HepG2 (cell line): ENCODE results near the gene GLTPD2. TPM values are rescaled to one million over a fixed set of nuclear protein-coding genes. Genes with fewer than 3 reads are reported as not detected.

ENCODE experiments used
- CERS6 ChIP-seq: sonication (generic); formaldehyde crosslinking; IDR thresholded peaks from 2 replicates; pipeline ENCODE4 v1.5.0; 2020; ENCODE audit warnings: missing genetic modification reagents
- FOXM1 ChIP-seq: sonication (generic); formaldehyde crosslinking; IDR thresholded peaks from 2 replicates; pipeline ENCODE4 v1.5.0; 2020; ENCODE audit warnings: missing genetic modification reagents
- HCFC1 ChIP-seq: fragments of 150-350 bp; IDR thresholded peaks from 2 replicates; pipeline ENCODE4 v1.6.1; 2014; ENCODE audit warnings: low read depth, low read length
- HES4 ChIP-seq: sonication (generic); formaldehyde crosslinking; IDR thresholded peaks from 2 replicates; pipeline ENCODE4 v1.9.0; 2021; ENCODE audit warnings: mild to moderate bottlenecking, missing genetic modification reagents, borderline replicate concordance
- NAIF1 ChIP-seq: sonication (generic); formaldehyde crosslinking; IDR thresholded peaks from 2 replicates; pipeline ENCODE4 v1.5.0; 2020; ENCODE audit warnings: mild to moderate bottlenecking, missing genetic modification reagents, borderline replicate concordance
- PHB2 ChIP-seq: fragments of 450-650 bp; IDR thresholded peaks from 2 replicates; pipeline ENCODE4 v1.6.1; 2018; ENCODE audit not compliant: partially characterized antibody
- SATB2 ChIP-seq: sonication (generic); formaldehyde crosslinking; IDR thresholded peaks from 2 replicates; pipeline ENCODE4 v1.5.0; 2020; ENCODE audit warnings: missing genetic modification reagents
- SMAD9 ChIP-seq: sonication (generic); formaldehyde crosslinking; IDR thresholded peaks from 2 replicates; pipeline ENCODE4 v1.5.1; 2020; ENCODE audit warnings: mild to moderate bottlenecking, missing genetic modification reagents
- TEAD3 ChIP-seq: optimal IDR thresholded peaks from 2 replicates; pipeline ENCODE3; 2016; ENCODE audit warnings: borderline replicate concordance
- ZBTB20 ChIP-seq: sonication (generic); formaldehyde crosslinking; IDR thresholded peaks from 2 replicates; pipeline ENCODE4 v1.8.1; 2023; ENCODE audit warnings: missing genetic modification reagents, low read depth, mild to moderate bottlenecking, borderline replicate concordance
- ZNF333 ChIP-seq: sonication (generic); formaldehyde crosslinking; IDR thresholded peaks from 2 replicates; pipeline ENCODE4 v1.4.0; 2020; ENCODE audit warnings: mild to moderate bottlenecking, missing genetic modification reagents, borderline replicate concordance
- ZNF605 ChIP-seq: sonication (generic); formaldehyde crosslinking; IDR thresholded peaks from 2 replicates; pipeline ENCODE4 v1.8.0; 2022; ENCODE audit warnings: mild to moderate bottlenecking, missing genetic modification reagents
- ZNF687 ChIP-seq: sonication (generic); formaldehyde crosslinking; IDR thresholded peaks from 2 replicates; pipeline ENCODE4 v1.5.1; 2020; ENCODE audit warnings: mild to moderate bottlenecking, missing genetic modification reagents, moderate library complexity
- ZNF7 ChIP-seq: IDR thresholded peaks from 2 replicates; pipeline ENCODE4 v1.6.1; 2016; ENCODE audit warnings: missing biosample characterization, missing genetic modification reagents
- polyA plus RNA-seq, 8 experiments: library from polyadenylated mRNA; depleted of rRNA in 3 of 8; stranded (reverse) in 7 of 8; unstranded in 1 of 8; fragments of >200 nt; fragmentation: Illumina TruSeq in 4 of 8; extraction: Trizol in 4 of 8; gene quantifications; 2 replicates each; pipeline versions ENCODE4 v1.2.1 to v1.2.3, GENCODE V29; 2011 to 2016; ENCODE audit warnings: low read depth in 4 of 8, missing spikeins in 1 of 8, mixed read lengths in 1 of 8; ENCODE audit not compliant: insufficient read depth in 1 of 8
- total RNA-seq, 5 experiments: library from RNA; depleted of rRNA; stranded (reverse); fragments of >200 nt; fragmentation: Illumina TruSeq; extraction: Trizol; gene quantifications; 2 replicates each; pipeline ENCODE4 v1.2.3, GENCODE V29; 2016; ENCODE audit warnings: low read depth in 1 of 5
- TF ChIP-seq, protein P1 (sequence below): sonication (generic); formaldehyde crosslinking; IDR thresholded peaks from 2 replicates; pipeline ENCODE4 v1.5.1; 2020; ENCODE audit warnings: mild to moderate bottlenecking, missing genetic modification reagents, borderline replicate concordance
- TF ChIP-seq, protein P2 (sequence below): sonication (generic); formaldehyde crosslinking; IDR thresholded peaks from 2 replicates; pipeline ENCODE4 v1.4.0; 2020; ENCODE audit warnings: mild to moderate bottlenecking, missing genetic modification reagents
- TF ChIP-seq, protein P3 (sequence below): sonication (generic); formaldehyde crosslinking; IDR thresholded peaks from 2 replicates; pipeline ENCODE4 v1.8.1; 2022; ENCODE audit warnings: mild to moderate bottlenecking, missing genetic modification reagents

The GLTPD2 gene
- total and polyA plus RNA-seq, 2 of the 13 experiments (the other 11 are each of a cell fraction or from before 2014, with no cell fraction given), result 7.5 to 12.9 TPM

DNA sequence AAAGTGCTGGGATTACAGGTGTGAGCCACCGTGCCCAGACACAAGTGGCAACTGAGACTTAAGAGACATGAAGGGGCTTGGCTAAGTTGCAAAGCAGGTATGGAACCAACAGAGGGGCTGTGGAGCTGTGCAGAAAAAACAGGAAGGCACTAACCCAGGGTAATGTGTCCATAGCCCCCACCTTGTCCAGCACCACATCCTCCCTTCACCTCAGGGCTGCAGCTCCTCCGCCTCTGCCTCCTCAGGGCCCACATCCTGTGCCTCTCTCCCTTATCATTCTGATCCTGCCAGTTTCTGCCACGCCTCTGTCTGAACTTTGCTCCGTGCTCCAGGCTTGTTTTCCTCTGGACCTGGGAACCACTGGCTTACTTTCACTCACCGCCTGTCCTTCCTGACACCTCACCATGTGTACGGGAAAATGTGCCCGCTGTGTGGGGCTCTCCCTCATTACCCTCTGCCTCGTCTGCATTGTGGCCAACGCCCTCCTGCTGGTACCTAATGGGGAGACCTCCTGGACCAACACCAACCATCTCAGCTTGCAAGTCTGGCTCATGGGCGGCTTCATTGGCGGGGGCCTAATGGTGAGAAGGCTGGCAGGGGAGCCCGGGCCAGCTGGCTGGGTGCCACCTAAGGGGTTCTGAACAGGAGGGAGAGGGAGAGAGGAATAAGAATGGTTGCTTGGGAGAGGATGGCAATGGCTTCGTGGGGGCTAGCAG is 17.1 kb upstream of the GLTPD2 start, which contains the start of gene TM4SF5 (continued):
- TF ChIP-seq, protein P1, sequence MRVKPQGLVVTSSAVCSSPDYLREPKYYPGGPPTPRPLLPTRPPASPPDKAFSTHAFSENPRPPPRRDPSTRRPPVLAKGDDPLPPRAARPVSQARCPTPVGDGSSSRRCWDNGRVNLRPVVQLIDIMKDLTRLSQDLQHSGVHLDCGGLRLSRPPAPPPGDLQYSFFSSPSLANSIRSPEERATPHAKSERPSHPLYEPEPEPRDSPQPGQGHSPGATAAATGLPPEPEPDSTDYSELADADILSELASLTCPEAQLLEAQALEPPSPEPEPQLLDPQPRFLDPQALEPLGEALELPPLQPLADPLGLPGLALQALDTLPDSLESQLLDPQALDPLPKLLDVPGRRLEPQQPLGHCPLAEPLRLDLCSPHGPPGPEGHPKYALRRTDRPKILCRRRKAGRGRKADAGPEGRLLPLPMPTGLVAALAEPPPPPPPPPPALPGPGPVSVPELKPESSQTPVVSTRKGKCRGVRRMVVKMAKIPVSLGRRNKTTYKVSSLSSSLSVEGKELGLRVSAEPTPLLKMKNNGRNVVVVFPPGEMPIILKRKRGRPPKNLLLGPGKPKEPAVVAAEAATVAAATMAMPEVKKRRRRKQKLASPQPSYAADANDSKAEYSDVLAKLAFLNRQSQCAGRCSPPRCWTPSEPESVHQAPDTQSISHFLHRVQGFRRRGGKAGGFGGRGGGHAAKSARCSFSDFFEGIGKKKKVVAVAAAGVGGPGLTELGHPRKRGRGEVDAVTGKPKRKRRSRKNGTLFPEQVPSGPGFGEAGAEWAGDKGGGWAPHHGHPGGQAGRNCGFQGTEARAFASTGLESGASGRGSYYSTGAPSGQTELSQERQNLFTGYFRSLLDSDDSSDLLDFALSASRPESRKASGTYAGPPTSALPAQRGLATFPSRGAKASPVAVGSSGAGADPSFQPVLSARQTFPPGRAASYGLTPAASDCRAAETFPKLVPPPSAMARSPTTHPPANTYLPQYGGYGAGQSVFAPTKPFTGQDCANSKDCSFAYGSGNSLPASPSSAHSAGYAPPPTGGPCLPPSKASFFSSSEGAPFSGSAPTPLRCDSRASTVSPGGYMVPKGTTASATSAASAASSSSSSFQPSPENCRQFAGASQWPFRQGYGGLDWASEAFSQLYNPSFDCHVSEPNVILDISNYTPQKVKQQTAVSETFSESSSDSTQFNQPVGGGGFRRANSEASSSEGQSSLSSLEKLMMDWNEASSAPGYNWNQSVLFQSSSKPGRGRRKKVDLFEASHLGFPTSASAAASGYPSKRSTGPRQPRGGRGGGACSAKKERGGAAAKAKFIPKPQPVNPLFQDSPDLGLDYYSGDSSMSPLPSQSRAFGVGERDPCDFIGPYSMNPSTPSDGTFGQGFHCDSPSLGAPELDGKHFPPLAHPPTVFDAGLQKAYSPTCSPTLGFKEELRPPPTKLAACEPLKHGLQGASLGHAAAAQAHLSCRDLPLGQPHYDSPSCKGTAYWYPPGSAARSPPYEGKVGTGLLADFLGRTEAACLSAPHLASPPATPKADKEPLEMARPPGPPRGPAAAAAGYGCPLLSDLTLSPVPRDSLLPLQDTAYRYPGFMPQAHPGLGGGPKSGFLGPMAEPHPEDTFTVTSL (CRISPR knock-in tag), result peak; percentile 72; the same call in 1 of the 2 replicates
- peak; percentile 89 for TF ChIP-seq ZNF605 (CRISPR knock-in tag)
- TF ChIP-seq, protein P2, sequence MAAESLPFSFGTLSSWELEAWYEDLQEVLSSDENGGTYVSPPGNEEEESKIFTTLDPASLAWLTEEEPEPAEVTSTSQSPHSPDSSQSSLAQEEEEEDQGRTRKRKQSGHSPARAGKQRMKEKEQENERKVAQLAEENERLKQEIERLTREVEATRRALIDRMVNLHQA (CRISPR knock-in tag), result no peak
- no peak for TF ChIP-seq ZNF333 (CRISPR knock-in tag)
- no peak for TF ChIP-seq PHB2
- peak; percentile 45; the same call in 1 of the 2 replicates for TF ChIP-seq ZBTB20 (CRISPR knock-in tag)
- TF ChIP-seq ZNF7 (CRISPR knock-in tag), result no peak
- 0 out of 2 replicates have a peak, but pooled peaks have one; percentile 81 for TF ChIP-seq SATB2 (CRISPR knock-in tag)
- no peak for TF ChIP-seq SMAD9 (CRISPR knock-in tag)
- no peak for TF ChIP-seq NAIF1
- TF ChIP-seq HCFC1, result no peak
- TF ChIP-seq HES4, result peak; percentile 68; the same call in 1 of the 2 replicates
- TF ChIP-seq, protein P3, sequence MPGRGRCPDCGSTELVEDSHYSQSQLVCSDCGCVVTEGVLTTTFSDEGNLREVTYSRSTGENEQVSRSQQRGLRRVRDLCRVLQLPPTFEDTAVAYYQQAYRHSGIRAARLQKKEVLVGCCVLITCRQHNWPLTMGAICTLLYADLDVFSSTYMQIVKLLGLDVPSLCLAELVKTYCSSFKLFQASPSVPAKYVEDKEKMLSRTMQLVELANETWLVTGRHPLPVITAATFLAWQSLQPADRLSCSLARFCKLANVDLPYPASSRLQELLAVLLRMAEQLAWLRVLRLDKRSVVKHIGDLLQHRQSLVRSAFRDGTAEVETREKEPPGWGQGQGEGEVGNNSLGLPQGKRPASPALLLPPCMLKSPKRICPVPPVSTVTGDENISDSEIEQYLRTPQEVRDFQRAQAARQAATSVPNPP (CRISPR knock-in tag), result 0 out of 2 replicates have a peak, but pooled peaks have one; percentile 69
- peak; percentile 98 for TF ChIP-seq ZNF687 (CRISPR knock-in tag)
- TF ChIP-seq FOXM1 (CRISPR knock-in tag), result 0 out of 2 replicates have a peak, but pooled peaks have one; percentile 12
- TF ChIP-seq TEAD3 (CRISPR knock-in tag), result peak; percentile 55
- TF ChIP-seq CERS6, result no peak
